ENCODE results near the gene PLK5. TPM values are rescaled to one million over a fixed set of nuclear protein-coding genes. Genes with fewer than 3 reads are reported as not detected.

The PLK5 gene
- total and polyA plus RNA-seq, 2 donors (not counting 1 experiment from before 2014, with no cell fraction given), result not detected

DNA sequence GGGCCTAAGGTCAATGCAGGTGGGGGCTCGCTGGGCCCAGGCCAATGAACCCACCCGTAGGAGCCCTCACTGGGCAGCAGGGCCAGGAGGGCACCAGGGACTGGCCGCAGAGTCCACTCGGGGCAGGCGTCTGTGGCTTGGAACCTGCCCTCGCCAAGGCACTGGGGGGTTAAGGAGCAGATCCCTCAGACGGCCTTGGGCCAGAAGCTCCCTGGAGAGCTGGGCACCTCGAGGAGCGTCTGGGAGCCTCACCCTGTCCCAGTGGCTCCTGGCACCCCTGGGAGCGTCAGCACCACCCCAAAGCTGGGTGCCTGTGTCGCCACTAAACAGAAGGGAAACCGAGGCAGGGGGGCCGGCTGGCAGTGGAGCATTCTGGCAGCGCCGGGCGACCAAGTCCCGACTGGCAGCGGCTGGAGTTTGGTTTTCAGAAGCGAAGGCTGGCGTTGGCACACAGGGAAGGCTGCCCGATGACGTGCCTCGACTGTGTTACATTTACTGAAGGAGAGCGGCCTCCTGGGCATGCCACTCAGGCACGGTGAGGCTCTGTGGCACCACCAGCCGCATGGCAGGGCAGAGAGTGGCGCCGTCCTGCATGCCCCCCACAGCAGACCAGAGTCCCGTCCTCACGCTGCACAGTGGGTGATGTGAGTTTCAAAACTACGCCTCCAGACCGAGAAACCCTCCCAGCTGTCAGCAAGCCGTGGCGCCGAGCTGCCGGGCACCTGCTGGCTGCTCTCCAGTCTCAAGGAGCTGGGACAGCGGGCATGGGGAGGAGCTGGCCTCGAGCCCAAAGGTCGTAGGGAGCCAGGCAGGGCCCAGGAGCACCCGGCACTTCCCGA lies 53.4 kb downstream of the PLK5 start:
- ChIA-PET CTCF (no interaction called here), POLR2A (interaction anchor here (0.6 kb wide), 2 partner anchors 139 to 169 kb away, joined by 3 to 4 read pairs; no protein-coding TSS in a partner anchor)
- H3K36me3 ChIP-seq (replicated peaks in 1 of 2; ENCODE audit: control extremely low read depth in 1 of 2, control insufficient read depth in 1 of 2, extremely low read depth in 1 of 2, insufficient read depth in 2 of 2, low read length in 1 of 2), result peaks cover 0 to 45% of the 10 kb centered on the region in 2 experiments
- no peak overlapping the region for H3K27ac ChIP-seq (ENCODE audit: low read length in 2 of 2)
- WGBS (ENCODE audit: insufficient coverage), result 91% methylated on average over 41 of the region's 41 CpGs
- DNase-seq (no peak), ATAC-seq (ENCODE audit: low read depth) (no peak)
- H3K27me3 ChIP-seq (replicated peaks in 1 of 4; ENCODE audit: control extremely low read depth in 1 of 4, control insufficient read depth in 3 of 4, insufficient read depth in 4 of 4, low read length in 3 of 4), result no peaks in the 10 kb centered on the region
- Mint-ChIP-seq H3K27ac (no peak overlapping the region), H3K27me3 (no peaks in the 10 kb centered on the region), H3K9me3 (ENCODE audit: insufficient read depth) (no peaks in the 10 kb centered on the region), H3K4me3 (no peak overlapping the region), H3K4me1 (no peaks in the 10 kb centered on the region)
- intact Hi-C loops (cut with micrococcal nuclease), result no loop called here
- H3K4me1 ChIP-seq (ENCODE audit: control insufficient read depth in 2 of 2, insufficient read depth in 2 of 2, low read length in 2 of 2), result no peaks in the 10 kb centered on the region
- H3K4me3 ChIP-seq (ENCODE audit: control extremely low read depth in 1 of 5, extremely low read depth in 1 of 5, insufficient read depth in 1 of 5, low read depth in 2 of 5, low read length in 4 of 5), result no peak overlapping the region
- no peak overlapping the region for H2AFZ ChIP-seq (ENCODE audit: insufficient read depth, low read depth, low read length, poor library complexity, severe bottlenecking)
- TF ChIP-seq, protein P1, sequence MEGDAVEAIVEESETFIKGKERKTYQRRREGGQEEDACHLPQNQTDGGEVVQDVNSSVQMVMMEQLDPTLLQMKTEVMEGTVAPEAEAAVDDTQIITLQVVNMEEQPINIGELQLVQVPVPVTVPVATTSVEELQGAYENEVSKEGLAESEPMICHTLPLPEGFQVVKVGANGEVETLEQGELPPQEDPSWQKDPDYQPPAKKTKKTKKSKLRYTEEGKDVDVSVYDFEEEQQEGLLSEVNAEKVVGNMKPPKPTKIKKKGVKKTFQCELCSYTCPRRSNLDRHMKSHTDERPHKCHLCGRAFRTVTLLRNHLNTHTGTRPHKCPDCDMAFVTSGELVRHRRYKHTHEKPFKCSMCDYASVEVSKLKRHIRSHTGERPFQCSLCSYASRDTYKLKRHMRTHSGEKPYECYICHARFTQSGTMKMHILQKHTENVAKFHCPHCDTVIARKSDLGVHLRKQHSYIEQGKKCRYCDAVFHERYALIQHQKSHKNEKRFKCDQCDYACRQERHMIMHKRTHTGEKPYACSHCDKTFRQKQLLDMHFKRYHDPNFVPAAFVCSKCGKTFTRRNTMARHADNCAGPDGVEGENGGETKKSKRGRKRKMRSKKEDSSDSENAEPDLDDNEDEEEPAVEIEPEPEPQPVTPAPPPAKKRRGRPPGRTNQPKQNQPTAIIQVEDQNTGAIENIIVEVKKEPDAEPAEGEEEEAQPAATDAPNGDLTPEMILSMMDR (IDR thresholded peaks at IDR 0.05), result no peak
- no peak for TF ChIP-seq EZH2 (IDR thresholded peaks at IDR 0.05; ENCODE audit: borderline replicate concordance, insufficient read depth, low read depth, low read length, poor library complexity, severe bottlenecking)
- H4K20me1 ChIP-seq (ENCODE audit: control insufficient read depth, insufficient read depth, low read length, poor library complexity, severe bottlenecking), result peaks cover 15% of the 10 kb centered on the region
- H3K9ac ChIP-seq (ENCODE audit: low read length), result no peak overlapping the region
- peaks cover 19% of the 10 kb centered on the region for H3K79me2 ChIP-seq (ENCODE audit: control insufficient read depth, insufficient read depth, low read length)
- no peak overlapping the region for H3K4me2 ChIP-seq (replicated peaks; ENCODE audit: low read depth, low read length, poor library complexity, severe bottlenecking)
- H3K9me3 ChIP-seq (ENCODE audit: control extremely low read depth in 1 of 3, control insufficient read depth in 2 of 3, insufficient read depth in 1 of 3, low read length in 2 of 3), result no peaks in the 10 kb centered on the region
